GM12801 (cell line): ENCODE results near the gene FAM120C.

ENCODE experiments used
- CTCF ChIP-seq: IDR thresholded peaks from one replicate; pipeline ENCODE4 v1.5.1; 2011; ENCODE audit warnings: control low read depth; ENCODE audit not compliant: insufficient read length; ENCODE audit errors: extremely low read depth

Gene FAM120C

GRCh38 chrX:54134269-54134668, 48.8 kb downstream of the FAM120C start:
- no peak for TF ChIP-seq CTCF

- TF ChIP-seq CTCF: no peak
Observed at GRCh38 chrX:54116391-54116790, 66.7 kb downstream of the FAM120C start.

- no peak for TF ChIP-seq CTCF
Observed at GRCh38 chrX:54093571-54093970, 89.5 kb downstream of the FAM120C start.

GRCh38 chrX:54093159-54093558, 89.9 kb downstream of the FAM120C start:
- no peak for TF ChIP-seq CTCF

GRCh38 chrX:54090880-54091279, 92.2 kb downstream of the FAM120C start:
- TF ChIP-seq CTCF: no peak

GRCh38 chrX:54089191-54089590, 93.9 kb downstream of the FAM120C start:
- TF ChIP-seq CTCF: no peak

GRCh38 chrX:54087661-54088060, 95.4 kb downstream of the FAM120C start:
- TF ChIP-seq CTCF: no peak

GRCh38 chrX:54085666-54086065, 97.4 kb downstream of the FAM120C start:
- TF ChIP-seq CTCF: no peak
